Transverse colon (tissue), 4 donors: ENCODE results near the gene PLEKHM2.

Experiments
- CTCF ChIP-seq, 5 experiments: fragments of 200-600 bp in 3 of 5; fragments of 450-650 bp in 2 of 5; sonication (generic) in 3 of 5; IDR thresholded peaks; 1 replicate in 2 of 5; 2 replicates in 3 of 5; pipeline ENCODE4 v1.5.1; 2016 to 2017; ENCODE audit warnings: antibody characterized with exemption in 5 of 5, inconsistent platforms in 3 of 5, mild to moderate bottlenecking in 2 of 5, moderate library complexity in 1 of 5
- EP300 ChIP-seq: sonication (generic); formaldehyde crosslinking; IDR thresholded peaks from one replicate; pipeline ENCODE4 v1.6.1; 2017; ENCODE audit warnings: antibody characterized with exemption, low read depth
- POLR2A ChIP-seq: fragments of 450-650 bp; IDR thresholded peaks from one replicate; pipeline ENCODE4 v1.6.1; 2016; ENCODE audit warnings: antibody characterized with exemption, mild to moderate bottlenecking, moderate library complexity
- POLR2AphosphoS5 ChIP-seq, 3 donors: sonication (generic); formaldehyde crosslinking; IDR thresholded peaks; one replicate each; pipeline ENCODE4 v1.6.1; 2016; ENCODE audit warnings: antibody characterized with exemption in 3 of 3

GRCh38 chr1:15775706-15776105 is 91.6 kb downstream of the PLEKHM2 start:
- TF ChIP-seq POLR2A = no peak
- TF ChIP-seq CTCF (IDR thresholded peaks at IDR 0.05) = no peak
- no peak for TF ChIP-seq EP300
- no peak for TF ChIP-seq POLR2AphosphoS5 (IDR thresholded peaks at IDR 0.05)
